GM12878 (cell line): Measurements from ENCODE around the gene DOC2B. TPM values are rescaled to one million over a fixed set of nuclear protein-coding genes. Genes with fewer than 3 reads are reported as not detected.
"Not testable (repeated sequence)": the region's sequence is repeated elsewhere in the genome, so short reads cannot be mapped to it uniquely, and the experiment has no call there.

Experiments
- ATAC-seq: fragments of 200-7000 bp; cut with Tn5 transposase; 3 replicates; pipeline ENCODE4 v1.9.1; 2020; ENCODE audit warnings: mild to moderate bottlenecking, moderate library complexity
- BruUV-seq: library from RNA; stranded (reverse); fragments of 400-500 nt; replicated peaks from 2 replicates; lab custom pipeline; 2021; lab: Mats Ljungman, UMichigan
- CTCF ChIA-PET: fragments of 300-600 bp; sonication (Branson Sonifier 250); formaldehyde crosslinking; extraction: SDS; loops from one replicate; lab custom pipeline; 2021; ENCODE audit warnings: inconsistent platforms; lab: Yijun Ruan, JAX
- POLR2A ChIA-PET: fragments of 350-600 bp; formaldehyde crosslinking; extraction: SDS; loops from one replicate; lab custom pipeline; 2021; ENCODE audit warnings: inconsistent platforms; lab: Charles Lee
- RAD21 ChIA-PET: fragments of 300-600 bp; sonication (Branson Sonifier 250); formaldehyde crosslinking; loops from one replicate; lab custom pipeline; 2023; ENCODE audit warnings: antibody characterized with exemption; ENCODE audit not compliant: unreplicated experiment; lab: Charles Lee
- SMC1A ChIA-PET: fragments of 300-600 bp; sonication (Branson Sonifier 250); formaldehyde crosslinking; loops from one replicate; lab custom pipeline; 2023; ENCODE audit not compliant: unreplicated experiment, uncharacterized antibody; lab: Charles Lee
- DNase-seq: peaks from one replicate; pipeline ENCODE4 v3.0.0-alpha.2; 2011; ENCODE audit warnings: low read depth, low spot score
- FAIRE-seq: peaks from 3 replicates; lab custom pipeline; 2011; peaks lifted over from hg19 to GRCh38; lab: Jason Lieb, UNC
- H2AFZ ChIP-seq: 2 replicates; pipeline ENCODE4 v1.6.0; 2011; ENCODE audit warnings: low read depth, low read length, control low read depth; ENCODE audit not compliant: control insufficient read depth
- H3K27ac ChIP-seq: 2 replicates; pipeline ENCODE4 v1.5.1; 2011; ENCODE audit warnings: control low read depth; ENCODE audit not compliant: control insufficient read depth, insufficient read depth
- H3K27me3 ChIP-seq, 2 experiments: replicated peaks in 1 of 2; 2 replicates each; pipeline versions ENCODE4 v1.6.0 to v1.6.1; 2011; ENCODE audit warnings: low read length in 1 of 2; ENCODE audit not compliant: control insufficient read depth in 2 of 2, insufficient read depth in 2 of 2
- H3K36me3 ChIP-seq, 2 experiments: 2 replicates each; pipeline ENCODE4 v1.5.1; 2011; ENCODE audit warnings: low read length in 1 of 2; ENCODE audit not compliant: control insufficient read depth in 2 of 2, insufficient read depth in 2 of 2
- H3K4me1 ChIP-seq: 2 replicates; pipeline ENCODE4 v1.6.1; 2011; ENCODE audit warnings: mild to moderate bottlenecking, low read length, moderate library complexity, mixed read lengths; ENCODE audit not compliant: control insufficient read depth, insufficient read depth
- H3K4me2 ChIP-seq: 2 replicates; pipeline ENCODE4 v1.6.0; 2011; ENCODE audit warnings: control low read depth; ENCODE audit not compliant: control insufficient read depth, insufficient read depth
- H3K4me3 ChIP-seq: fragments of 200-600 bp; sonication (generic); 2 replicates; pipeline ENCODE4 v1.5.1; 2016
- H3K79me2 ChIP-seq: 2 replicates; pipeline ENCODE4 v1.6.0; 2011; ENCODE audit warnings: low read length; ENCODE audit not compliant: control insufficient read depth, insufficient read depth
- H3K9ac ChIP-seq: 2 replicates; pipeline ENCODE4 v1.8.0; 2011; ENCODE audit warnings: low read length, control low read depth, mixed read lengths; ENCODE audit not compliant: control insufficient read depth, insufficient read depth
- H3K9me3 ChIP-seq: replicated peaks from 3 replicates; pipeline ENCODE4 v1.5.1; 2011; ENCODE audit warnings: mild to moderate bottlenecking, low read length; ENCODE audit not compliant: control insufficient read depth, insufficient read depth
- H4K20me1 ChIP-seq: 2 replicates; pipeline ENCODE4 v1.6.0; 2011; ENCODE audit not compliant: control insufficient read depth, insufficient read depth
- BACH1 ChIP-seq: fragments of 450-650 bp; IDR thresholded peaks from 2 replicates; pipeline ENCODE4 v1.6.1; 2017; ENCODE audit warnings: mild to moderate bottlenecking, borderline replicate concordance
- GATAD2B ChIP-seq: fragments of 450-650 bp; conservative IDR thresholded peaks from 2 replicates; pipeline ENCODE4 v1.6.1; 2017; ENCODE audit warnings: low read depth, mild to moderate bottlenecking, moderate library complexity
- JUNB ChIP-seq: IDR thresholded peaks from 2 replicates; pipeline ENCODE4 v1.6.1; 2016; ENCODE audit warnings: antibody characterized with exemption, mild to moderate bottlenecking
- MXI1 ChIP-seq: fragments of 150-350 bp; IDR thresholded peaks from 2 replicates; pipeline ENCODE4 v1.6.1; 2011; ENCODE audit warnings: low read depth, mild to moderate bottlenecking, inconsistent platforms, low read length, improper control_type of control experiment
- NFYB ChIP-seq: IDR thresholded peaks from 2 replicates; pipeline ENCODE4 v1.6.1; 2011; ENCODE audit warnings: low read depth, mild to moderate bottlenecking, low read length, improper control_type of control experiment, moderate library complexity; ENCODE audit not compliant: insufficient read depth
- RAD51 ChIP-seq: fragments of 450-650 bp; IDR thresholded peaks from 2 replicates; pipeline ENCODE4 v1.6.1; 2016; ENCODE audit warnings: moderate library complexity, mild to moderate bottlenecking, inconsistent platforms
- STAT1 ChIP-seq: fragments of 450-650 bp; conservative IDR thresholded peaks from 2 replicates; pipeline ENCODE4 v1.6.1; 2014; ENCODE audit warnings: antibody characterized with exemption, mild to moderate bottlenecking
- ZNF207 ChIP-seq: fragments of 450-650 bp; IDR thresholded peaks from 2 replicates; pipeline ENCODE4 v1.6.1; 2014; ENCODE audit warnings: antibody characterized with exemption, mild to moderate bottlenecking, borderline replicate concordance
- WGBS: methylation state at CpG from one replicate; pipeline ENCODE4 v1.1.6; 2016; ENCODE audit warnings: low lambda C conversion rate; ENCODE audit not compliant: insufficient replicate concordance, insufficient coverage; ENCODE audit errors: missing lambda C conversion rate; 5-methylcytosine and 5-hydroxymethylcytosine counted together
- in situ Hi-C: fragments of 300-500 bp; cut with MboI; formaldehyde crosslinking; loops from 9 replicates; pipeline ENCODE4 v1.14.3; 2018; ENCODE audit warnings: mixed read lengths
- intact Hi-C: fragments of 100-400 bp; cut with micrococcal nuclease; formaldehyde crosslinking; loops from one replicate; pipeline ENCODE4 v1.14.2; 2022; ENCODE audit not compliant: unreplicated experiment
- polyA plus RNA-seq, 11 experiments: library from polyadenylated mRNA; depleted of rRNA in 4 of 11; unstranded in 6 of 11; stranded (reverse) in 5 of 11; fragments of >200 nt; fragmentation: Nextera tagmentation in 4 of 11; fragmentation: Illumina TruSeq in 1 of 11; extraction: Ambion mirVana in 4 of 11; extraction: Trizol in 1 of 11; gene quantifications; 1 replicate in 1 of 11; 2 replicates in 10 of 11; pipeline versions ENCODE4 v1.2.1 to v1.2.3, GENCODE V29; 2011 to 2016; ENCODE audit warnings: inconsistent platforms in 2 of 11, missing spikeins in 2 of 11, low read depth in 1 of 11
- total RNA-seq, 4 experiments: library from RNA; depleted of rRNA in 3 of 4; stranded (reverse); fragments of >200 nt in 3 of 4; fragmentation: Illumina TruSeq in 1 of 4; extraction: Trizol in 1 of 4; gene quantifications; 2 replicates each; pipeline versions ENCODE4 v1.2.1 to v1.2.3, GENCODE V29; 2013 to 2021
- TF ChIP-seq, protein P1 (sequence below): fragments of 450-650 bp; IDR thresholded peaks from 2 replicates; pipeline ENCODE4 v1.6.1; 2018; ENCODE audit warnings: borderline replicate concordance, mild to moderate bottlenecking; ENCODE audit not compliant: partially characterized antibody
- TF ChIP-seq, protein P2 (sequence below): IDR thresholded peaks from 2 replicates; pipeline ENCODE4 v1.6.1; 2011; ENCODE audit warnings: mild to moderate bottlenecking, low read depth, low read length, moderate library complexity; ENCODE audit not compliant: insufficient replicate concordance
- TF ChIP-seq, protein P3 (sequence below): IDR thresholded peaks from 2 replicates; pipeline ENCODE4 v1.6.1; 2011; ENCODE audit warnings: borderline replicate concordance, low read depth, mild to moderate bottlenecking, moderate library complexity, mixed read lengths, low read length; ENCODE audit not compliant: insufficient read depth; ENCODE audit errors: extremely low read length

Gene DOC2B
- total and polyA plus RNA-seq, 10 of the 15 experiments (the other 5 are each of a cell fraction or from before 2014, with no cell fraction given) = not detected

DNA sequence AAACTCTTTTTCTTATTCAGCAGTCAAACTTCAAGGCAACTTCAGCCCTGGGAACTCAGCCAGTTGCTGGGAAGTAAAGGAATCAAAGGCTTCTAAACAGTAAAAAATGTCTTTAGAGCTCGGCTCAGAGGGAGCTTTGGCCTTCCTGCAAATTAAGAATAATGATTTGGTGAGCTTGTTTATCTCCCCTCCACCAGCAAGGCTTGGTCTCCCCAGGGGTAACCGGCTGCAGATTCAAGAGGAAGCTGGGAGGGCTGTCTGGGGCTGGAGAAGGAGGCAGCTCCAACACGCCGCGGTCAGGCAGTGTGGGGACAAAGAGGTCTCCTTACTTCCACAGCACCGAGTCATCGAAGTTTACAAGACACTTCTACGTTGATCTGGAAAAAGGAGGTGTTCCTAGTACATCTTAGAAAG, 17.7 kb upstream of the DOC2B start (continued):
- TF ChIP-seq, protein P1, sequence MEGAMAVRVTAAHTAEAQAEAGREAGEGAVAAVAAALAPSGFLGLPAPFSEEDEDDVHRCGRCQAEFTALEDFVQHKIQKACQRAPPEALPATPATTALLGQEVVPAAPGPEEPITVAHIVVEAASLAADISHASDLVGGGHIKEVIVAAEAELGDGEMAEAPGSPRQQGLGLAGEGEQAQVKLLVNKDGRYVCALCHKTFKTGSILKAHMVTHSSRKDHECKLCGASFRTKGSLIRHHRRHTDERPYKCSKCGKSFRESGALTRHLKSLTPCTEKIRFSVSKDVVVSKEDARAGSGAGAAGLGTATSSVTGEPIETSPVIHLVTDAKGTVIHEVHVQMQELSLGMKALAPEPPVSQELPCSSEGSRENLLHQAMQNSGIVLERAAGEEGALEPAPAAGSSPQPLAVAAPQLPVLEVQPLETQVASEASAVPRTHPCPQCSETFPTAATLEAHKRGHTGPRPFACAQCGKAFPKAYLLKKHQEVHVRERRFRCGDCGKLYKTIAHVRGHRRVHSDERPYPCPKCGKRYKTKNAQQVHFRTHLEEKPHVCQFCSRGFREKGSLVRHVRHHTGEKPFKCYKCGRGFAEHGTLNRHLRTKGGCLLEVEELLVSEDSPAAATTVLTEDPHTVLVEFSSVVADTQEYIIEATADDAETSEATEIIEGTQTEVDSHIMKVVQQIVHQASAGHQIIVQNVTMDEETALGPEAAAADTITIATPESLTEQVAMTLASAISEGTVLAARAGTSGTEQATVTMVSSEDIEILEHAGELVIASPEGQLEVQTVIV = no peak
- TF ChIP-seq, protein P2, sequence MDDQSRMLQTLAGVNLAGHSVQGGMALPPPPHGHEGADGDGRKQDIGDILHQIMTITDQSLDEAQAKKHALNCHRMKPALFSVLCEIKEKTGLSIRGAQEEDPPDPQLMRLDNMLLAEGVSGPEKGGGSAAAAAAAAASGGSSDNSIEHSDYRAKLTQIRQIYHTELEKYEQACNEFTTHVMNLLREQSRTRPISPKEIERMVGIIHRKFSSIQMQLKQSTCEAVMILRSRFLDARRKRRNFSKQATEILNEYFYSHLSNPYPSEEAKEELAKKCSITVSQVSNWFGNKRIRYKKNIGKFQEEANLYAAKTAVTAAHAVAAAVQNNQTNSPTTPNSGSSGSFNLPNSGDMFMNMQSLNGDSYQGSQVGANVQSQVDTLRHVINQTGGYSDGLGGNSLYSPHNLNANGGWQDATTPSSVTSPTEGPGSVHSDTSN = no peak
- TF ChIP-seq MXI1 (no peak), BACH1 (no peak), RAD51 (no peak), NFYB (no peak), STAT1 (no peak), JUNB (no peak), ZNF207 (no peak), GATAD2B (no peak)
- TF ChIP-seq, protein P3, sequence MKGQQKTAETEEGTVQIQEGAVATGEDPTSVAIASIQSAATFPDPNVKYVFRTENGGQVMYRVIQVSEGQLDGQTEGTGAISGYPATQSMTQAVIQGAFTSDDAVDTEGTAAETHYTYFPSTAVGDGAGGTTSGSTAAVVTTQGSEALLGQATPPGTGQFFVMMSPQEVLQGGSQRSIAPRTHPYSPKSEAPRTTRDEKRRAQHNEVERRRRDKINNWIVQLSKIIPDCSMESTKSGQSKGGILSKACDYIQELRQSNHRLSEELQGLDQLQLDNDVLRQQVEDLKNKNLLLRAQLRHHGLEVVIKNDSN = no peak

DNA sequence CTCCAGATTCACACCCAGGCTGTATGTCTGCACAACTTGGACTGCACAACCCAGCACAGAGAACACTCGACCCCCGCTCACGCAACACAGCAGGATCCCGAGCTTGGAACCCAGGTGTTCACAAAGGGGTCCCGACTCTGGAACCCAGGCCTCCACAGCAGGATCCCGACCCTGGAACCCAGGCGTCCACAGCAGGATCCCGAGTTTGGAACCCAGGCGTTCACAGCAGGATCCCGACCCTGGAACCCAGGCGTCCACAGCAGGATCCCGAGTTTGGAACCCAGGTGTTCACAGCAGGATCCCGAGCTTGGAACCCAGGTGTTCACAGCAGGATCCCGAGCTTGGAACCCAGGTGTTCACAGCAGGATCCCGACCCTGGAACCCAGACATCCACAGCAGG, 16.8 kb upstream of the DOC2B start:
- 32% methylated on average over 15 of the region's 15 CpGs for WGBS
- H2AFZ ChIP-seq, SMC1A ChIA-PET, H3K27ac ChIP-seq, CTCF ChIA-PET, BruUV-seq, H3K79me2 ChIP-seq, DNase-seq, H3K9ac ChIP-seq, H3K36me3 ChIP-seq, POLR2A ChIA-PET, H3K9me3 ChIP-seq, H3K4me3 ChIP-seq, in situ Hi-C loops, H3K4me1 ChIP-seq, ATAC-seq, intact Hi-C loops, H3K4me2 ChIP-seq, H4K20me1 ChIP-seq, RAD21 ChIA-PET: not testable (repeated sequence)
- peaks cover 2 to 10% of the 10 kb centered on the region in 2 experiments; a peak in 2 of 4 replicates for H3K27me3 ChIP-seq
- FAIRE-seq = peak; percentile 35
